ENCODE data around the gene P3H2.
"Not testable (repeated sequence)": the region's sequence is repeated elsewhere in the genome, so short reads cannot be mapped to it uniquely, and the experiment has no call there.

P3H2 gene

DNA sequence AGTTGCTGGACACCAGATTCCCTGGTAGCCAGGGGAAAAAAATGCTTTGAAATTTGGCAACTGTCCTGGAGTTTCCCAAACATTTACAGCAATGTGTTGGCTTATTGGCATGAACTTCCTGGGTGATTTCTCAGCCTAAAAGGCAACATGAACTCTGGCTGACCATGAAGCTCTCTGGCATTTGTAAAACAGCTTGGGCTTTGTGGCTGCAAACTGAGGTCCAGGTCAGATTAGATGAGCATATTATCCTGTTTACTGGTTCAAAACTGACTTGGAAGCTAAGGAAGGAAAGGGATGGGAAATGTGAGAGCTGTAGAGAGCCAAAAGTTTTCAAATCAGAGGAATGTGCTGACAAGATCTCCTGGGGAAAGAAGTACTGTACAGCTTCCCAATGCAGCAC lies 139.0 kb downstream of the P3H2 start:
- Mint-ChIP-seq H3K27ac (no peak overlapping the region), H3K9me3 (no peaks in the 10 kb centered on the region), H3K36me3 (no peaks in the 10 kb centered on the region), H3K4me1 (no peaks in the 10 kb centered on the region), H3K4me3 (no peak overlapping the region)
- no peak for DNase-seq (ENCODE audit: low spot score in 2 of 2)
- no peak for ATAC-seq

DNA sequence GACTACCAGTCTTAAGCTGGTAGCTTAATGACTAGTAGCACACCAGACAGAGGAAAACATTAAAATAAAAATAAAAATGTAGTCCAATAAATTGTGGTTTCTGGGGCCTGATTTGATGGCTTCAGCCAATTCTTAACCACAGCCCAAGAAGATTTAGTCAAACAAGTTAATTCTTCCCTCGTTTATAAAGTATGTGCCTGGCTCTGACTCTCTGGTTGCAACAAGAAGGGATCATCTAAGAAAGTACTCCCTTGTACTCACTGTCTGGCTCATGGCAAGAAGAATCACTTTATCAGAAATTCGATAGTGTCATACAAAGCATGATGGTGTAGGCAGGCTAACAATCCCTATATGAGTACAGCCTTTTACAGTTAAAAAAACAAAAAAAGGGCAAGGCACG lies 141.9 kb downstream of the P3H2 start:
- no peaks in the 10 kb centered on the region for H3K4me1 Mint-ChIP-seq
- ATAC-seq (no peak), DNase-seq (ENCODE audit: low spot score in 2 of 2) (no peak)
- H3K36me3 Mint-ChIP-seq = no peaks in the 10 kb centered on the region
- H3K27ac Mint-ChIP-seq = no peak overlapping the region
- H3K4me3 Mint-ChIP-seq = no peak overlapping the region
- H3K9me3 Mint-ChIP-seq = no peaks in the 10 kb centered on the region

DNA sequence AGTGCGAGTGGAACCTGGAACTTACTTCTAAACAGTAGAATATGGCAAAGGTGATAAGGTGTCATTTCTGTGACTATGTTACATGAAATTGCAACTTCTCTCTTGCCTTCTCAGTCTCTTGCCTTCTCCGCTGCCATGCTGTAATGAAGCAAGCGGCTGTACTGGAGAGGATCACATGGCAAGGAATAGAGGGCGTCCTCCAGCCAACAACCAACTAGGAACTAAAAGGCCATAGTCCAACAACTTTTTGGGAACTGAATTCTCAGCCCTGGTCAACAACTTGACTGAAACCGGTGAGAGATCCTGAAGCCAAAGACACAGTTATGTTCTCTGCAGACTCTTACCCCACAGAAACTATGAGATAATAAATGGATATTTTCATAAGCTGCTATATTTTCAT lies 143.5 kb downstream of the P3H2 start:
- Mint-ChIP-seq H3K4me1 (no peaks in the 10 kb centered on the region), H3K4me3 (no peak overlapping the region), H3K36me3 (no peaks in the 10 kb centered on the region), H3K27ac (no peak overlapping the region), H3K9me3 (no peaks in the 10 kb centered on the region)
- no peak for ATAC-seq
- DNase-seq (ENCODE audit: low spot score in 2 of 2) = no peak

DNA sequence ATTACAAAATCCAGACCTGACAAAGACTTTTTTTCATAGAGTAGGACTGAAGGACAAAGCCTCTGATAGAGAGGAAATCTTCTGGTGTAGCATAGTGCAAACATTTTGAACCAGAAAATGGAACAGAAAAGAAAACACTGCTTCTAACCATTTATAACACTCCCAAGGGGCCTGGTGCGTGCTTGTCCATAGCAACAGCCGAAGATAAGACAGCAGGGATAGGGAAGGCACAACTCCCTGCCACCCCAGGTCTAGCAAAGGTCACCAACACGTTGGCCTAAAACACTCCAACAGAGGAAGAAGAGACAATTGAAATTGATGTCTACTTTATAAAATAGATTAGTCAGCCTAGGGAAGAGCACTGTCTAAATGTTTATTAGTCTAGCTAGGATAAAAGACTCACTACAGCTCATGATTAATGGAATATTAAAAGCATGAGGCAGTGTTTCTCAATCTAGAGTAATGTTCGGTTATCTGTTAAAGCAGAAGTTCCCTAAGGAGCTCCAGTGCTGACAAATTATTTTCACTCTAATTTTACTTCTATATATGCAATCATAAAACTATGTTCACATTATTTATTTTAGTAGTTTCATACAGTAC lies 145.2 kb downstream of the P3H2 start:
- no peak overlapping the region for H3K4me3 Mint-ChIP-seq
- no peak overlapping the region for H3K27ac Mint-ChIP-seq
- DNase-seq (ENCODE audit: low spot score in 2 of 2) = no peak
- no peaks in the 10 kb centered on the region for H3K4me1 Mint-ChIP-seq
- no peaks in the 10 kb centered on the region for H3K36me3 Mint-ChIP-seq
- ATAC-seq = no peak
- H3K9me3 Mint-ChIP-seq = no peaks in the 10 kb centered on the region

DNA sequence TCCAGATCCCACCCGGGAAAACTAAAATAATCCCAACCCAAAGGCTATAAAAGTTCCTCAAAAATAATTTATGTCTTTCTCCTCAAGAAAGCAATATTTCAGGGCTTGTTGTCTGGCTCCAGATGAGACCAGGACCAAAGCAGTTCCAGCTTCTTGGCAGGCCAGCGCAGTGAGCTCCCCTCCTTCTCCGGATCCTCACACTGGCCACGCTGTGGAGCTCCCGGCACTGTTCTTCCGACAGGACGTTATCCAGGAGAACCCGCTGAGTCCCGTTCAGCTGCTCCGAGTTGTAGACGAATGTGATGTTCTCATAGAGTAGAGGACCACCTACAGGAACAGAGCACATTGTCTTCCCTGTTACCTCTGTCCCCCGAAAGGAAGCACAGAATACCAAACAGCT lies 146.3 kb downstream of the P3H2 start:
- H3K27ac Mint-ChIP-seq = no peak overlapping the region
- H3K4me3 Mint-ChIP-seq = no peak overlapping the region
- no peaks in the 10 kb centered on the region for H3K36me3 Mint-ChIP-seq
- DNase-seq (ENCODE audit: low spot score in 2 of 2) = no peak
- H3K9me3 Mint-ChIP-seq = no peaks in the 10 kb centered on the region
- ATAC-seq = no peak
- H3K4me1 Mint-ChIP-seq = no peaks in the 10 kb centered on the region

DNA sequence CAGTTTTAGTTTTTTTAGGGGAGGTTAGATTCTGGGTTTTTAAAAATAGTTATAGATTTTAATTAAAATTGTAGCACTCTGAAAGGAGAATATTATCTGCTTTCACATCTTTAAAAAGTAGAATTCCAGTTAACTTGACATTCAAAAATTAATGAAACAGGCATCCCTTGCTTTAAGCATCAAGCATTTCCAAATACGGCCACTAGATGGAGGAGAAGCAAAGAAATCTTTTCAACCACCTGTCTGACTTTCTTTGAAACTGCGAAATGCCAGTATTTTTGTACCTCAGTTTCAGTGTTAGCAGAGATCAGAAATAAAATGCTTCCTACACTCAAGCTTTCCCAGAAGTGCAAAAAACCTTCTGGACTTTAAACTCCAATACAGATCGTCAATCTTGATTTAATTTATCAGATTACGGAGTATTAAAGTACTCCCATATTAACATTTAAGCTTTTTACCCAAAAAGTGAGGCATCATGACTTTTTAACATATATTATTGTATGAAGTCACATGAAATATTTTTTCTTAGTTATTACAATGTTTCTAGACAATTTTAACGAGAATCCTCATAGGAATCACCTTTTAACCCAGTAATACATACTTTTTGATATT lies 153.3 kb downstream of the P3H2 start:
- ATAC-seq (no peak), DNase-seq (ENCODE audit: low spot score in 2 of 2) (peak in 1 of 2 donors; percentile 13)
- H3K36me3 Mint-ChIP-seq = no peaks in the 10 kb centered on the region
- H3K9me3 Mint-ChIP-seq = no peaks in the 10 kb centered on the region
- H3K4me3 Mint-ChIP-seq = no peak overlapping the region
- no peaks in the 10 kb centered on the region for H3K4me1 Mint-ChIP-seq
- H3K27ac Mint-ChIP-seq = no peak overlapping the region

DNA sequence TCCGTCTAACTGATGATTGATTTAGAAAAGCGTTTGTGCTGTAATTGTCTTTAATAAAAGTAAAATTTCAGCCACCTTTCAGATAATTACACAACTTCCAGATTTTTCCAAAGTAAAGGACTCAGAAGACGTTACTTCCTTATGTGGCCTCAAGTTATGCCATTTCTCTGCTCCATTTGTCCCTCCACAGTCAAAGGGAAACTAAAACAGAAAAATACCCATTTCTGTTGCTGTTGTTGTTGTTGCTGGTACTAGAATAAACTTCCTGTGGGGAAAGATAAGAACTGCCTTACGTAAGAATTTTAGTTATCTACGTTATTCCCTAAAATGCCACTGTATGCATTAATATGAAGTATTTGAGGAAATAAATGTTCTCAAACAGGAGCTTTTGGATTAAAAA lies 153.9 kb downstream of the P3H2 start:
- DNase-seq (ENCODE audit: low spot score in 2 of 2) = no peak
- H3K27ac Mint-ChIP-seq = no peak overlapping the region
- H3K9me3 Mint-ChIP-seq = no peaks in the 10 kb centered on the region
- no peak for ATAC-seq
- H3K4me1 Mint-ChIP-seq = no peaks in the 10 kb centered on the region
- H3K4me3 Mint-ChIP-seq = no peak overlapping the region
- no peaks in the 10 kb centered on the region for H3K36me3 Mint-ChIP-seq

DNA sequence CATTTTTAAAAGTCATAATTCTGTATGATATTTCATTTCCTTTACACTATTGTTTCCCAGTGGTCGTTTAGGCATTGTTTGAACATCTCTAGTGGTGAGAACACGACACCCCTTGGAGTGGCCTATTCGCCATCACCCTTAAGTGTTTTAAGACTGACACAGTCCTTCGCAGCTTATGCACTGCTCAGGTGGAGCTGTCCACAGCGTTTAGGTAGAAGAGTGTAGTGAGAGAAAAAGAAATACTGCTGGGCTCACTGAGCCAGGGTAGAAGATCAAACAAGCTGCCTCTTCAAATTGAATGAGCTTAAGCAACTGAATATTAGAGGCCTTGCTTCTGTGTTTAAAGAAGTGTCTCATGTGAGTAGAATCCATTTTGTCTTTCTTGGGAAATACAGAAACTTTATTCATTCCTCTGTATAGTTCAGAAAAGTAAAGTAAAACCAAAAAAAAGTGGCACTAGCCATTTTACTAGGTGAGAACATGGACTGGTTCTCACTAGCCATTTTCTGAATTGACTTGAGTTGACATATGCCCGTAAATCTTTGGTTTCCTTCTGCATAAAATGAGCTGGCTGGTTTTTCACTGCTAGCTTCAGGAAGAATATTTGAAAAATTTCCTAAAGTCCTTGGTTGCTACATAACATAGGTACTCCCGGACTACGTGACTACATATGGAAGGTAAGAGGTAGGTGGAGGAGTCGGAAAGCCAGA lies 155.9 kb downstream of the P3H2 start:
- Mint-ChIP-seq H3K36me3 (no peaks in the 10 kb centered on the region), H3K27ac (no peak overlapping the region), H3K4me1 (no peaks in the 10 kb centered on the region), H3K9me3 (no peaks in the 10 kb centered on the region), H3K4me3 (no peak overlapping the region)
- DNase-seq (ENCODE audit: low spot score in 2 of 2) (no peak), ATAC-seq (no peak)

DNA sequence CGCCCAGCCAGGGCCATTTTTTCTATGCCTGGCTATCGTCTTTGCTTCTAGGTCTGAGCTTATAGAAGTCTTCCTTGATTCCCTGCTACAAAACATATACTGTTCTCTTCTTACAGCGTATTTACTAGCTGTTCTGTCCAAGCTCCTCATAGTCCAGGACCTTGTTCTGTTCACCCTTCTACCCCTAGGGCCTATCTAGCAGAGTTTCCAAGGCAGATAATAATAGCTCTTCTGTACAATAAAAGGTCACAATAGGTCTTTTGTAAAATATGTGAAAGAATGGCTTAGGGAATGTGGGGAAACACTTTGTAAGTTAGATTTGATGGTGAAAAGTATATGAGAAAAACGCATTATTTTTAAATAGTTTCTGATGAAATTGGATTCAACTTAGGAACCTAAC lies 158.2 kb downstream of the P3H2 start:
- Mint-ChIP-seq H3K27ac (no peak overlapping the region), H3K36me3 (no peaks in the 10 kb centered on the region), H3K4me1 (no peaks in the 10 kb centered on the region), H3K4me3 (no peak overlapping the region), H3K9me3 (no peaks in the 10 kb centered on the region)
- ATAC-seq = no peak
- no peak for DNase-seq (ENCODE audit: low spot score in 2 of 2)

DNA sequence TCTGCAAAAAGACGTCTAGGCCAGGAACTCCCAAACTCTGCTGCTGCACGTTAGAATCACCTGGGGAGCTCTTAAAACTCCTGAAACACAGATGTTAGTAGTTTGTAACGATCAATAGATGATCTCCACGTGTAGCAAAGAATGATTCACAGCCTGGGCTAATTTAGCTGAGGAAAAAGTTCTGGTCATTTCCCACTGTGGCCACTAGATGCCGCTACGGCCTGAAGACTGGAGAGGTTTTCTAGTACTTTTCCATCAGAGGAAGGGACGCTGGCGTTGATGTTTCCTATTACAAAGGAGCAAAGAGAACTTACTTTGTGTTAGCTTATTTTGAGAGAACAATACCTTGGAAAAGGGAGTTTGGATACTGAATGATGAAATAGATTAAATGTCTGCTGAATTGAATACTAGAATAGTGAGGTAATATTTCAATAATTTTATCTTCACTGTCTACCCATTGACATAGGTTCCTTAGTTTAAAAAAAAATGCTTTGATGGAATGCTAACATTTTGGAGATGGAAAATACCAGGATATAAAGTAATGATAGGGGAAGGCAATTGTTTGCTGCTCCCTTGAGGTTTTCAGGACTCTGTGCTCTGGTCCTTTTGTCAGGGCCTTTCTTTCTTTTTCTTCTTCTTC lies 159.1 kb downstream of the P3H2 start:
- Mint-ChIP-seq H3K27ac (no peak overlapping the region), H3K4me1 (no peaks in the 10 kb centered on the region), H3K36me3 (no peaks in the 10 kb centered on the region), H3K4me3 (no peak overlapping the region), H3K9me3 (no peaks in the 10 kb centered on the region)
- peak; percentile 65 for ATAC-seq
- DNase-seq (ENCODE audit: low spot score in 2 of 2) = peak; percentile 52 to 84

DNA sequence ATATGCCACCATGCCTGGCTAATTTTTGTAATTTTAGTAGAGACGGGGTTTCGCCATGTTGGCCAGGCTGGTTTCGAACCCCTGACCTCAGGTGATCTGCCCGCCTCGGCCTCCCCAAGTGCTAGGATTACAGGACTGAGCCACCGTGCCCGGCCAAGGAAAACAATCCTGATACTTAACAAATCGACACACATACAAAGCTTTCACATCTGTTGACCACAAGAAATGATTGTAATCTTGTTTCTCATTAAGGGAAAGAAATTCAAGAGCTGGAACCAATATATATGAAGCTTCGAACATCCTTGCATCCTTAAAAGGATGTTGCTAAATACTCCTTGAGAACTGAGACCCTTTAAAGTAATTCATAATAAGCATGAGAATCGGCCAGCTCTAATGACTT lies 159.6 kb downstream of the P3H2 start:
- not testable (repeated sequence) for H3K27ac Mint-ChIP-seq; H3K9me3 Mint-ChIP-seq; H3K4me1 Mint-ChIP-seq; H3K4me3 Mint-ChIP-seq; ATAC-seq; H3K36me3 Mint-ChIP-seq; DNase-seq (ENCODE audit: low spot score in 2 of 2)

DNA sequence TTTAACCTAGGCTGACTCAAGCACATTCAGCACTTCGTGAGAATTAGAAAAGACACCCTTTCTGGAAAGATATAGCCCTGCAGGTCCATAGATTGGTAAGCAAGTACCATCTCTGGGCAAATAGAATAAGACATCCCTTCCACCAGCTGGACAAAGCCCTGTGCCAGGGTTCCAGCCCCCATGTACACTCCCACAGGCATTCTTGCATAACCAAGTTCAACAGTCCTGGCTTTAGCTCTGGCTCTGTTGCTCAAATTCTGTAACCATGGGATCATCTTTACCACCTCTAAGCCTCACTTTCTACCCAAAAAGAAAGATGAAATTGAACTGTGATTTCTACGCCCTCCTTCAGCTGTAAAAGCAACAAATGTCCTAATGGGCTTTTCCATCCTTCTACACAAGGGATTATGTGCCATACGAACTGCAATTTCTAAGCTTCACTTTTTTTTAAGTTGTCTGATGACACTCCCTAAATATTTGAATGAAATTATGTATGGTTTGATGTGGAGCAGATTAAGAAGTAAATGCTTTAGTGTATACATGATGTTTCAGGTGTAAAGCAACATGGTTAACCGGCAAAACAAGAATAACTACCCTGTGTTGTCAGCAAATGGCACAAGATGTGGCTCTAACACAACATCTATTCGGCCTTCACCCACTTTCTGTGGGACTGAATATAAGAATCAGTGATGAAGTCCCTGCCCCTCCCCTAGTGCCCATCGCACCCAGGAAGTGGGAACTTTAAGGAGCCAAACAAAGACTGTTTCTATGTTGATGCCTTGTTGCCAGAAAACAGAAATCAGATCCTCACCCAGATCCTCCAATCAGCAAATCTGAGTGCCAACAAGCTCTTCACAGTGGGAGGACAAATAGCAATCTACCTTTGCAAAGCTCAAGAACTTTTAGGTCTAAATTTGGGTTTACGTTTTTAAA lies 165.7 kb downstream of the P3H2 start:
- Mint-ChIP-seq H3K4me1 (no peaks in the 10 kb centered on the region), H3K36me3 (no peaks in the 10 kb centered on the region), H3K27ac (no peak overlapping the region), H3K9me3 (no peaks in the 10 kb centered on the region), H3K4me3 (no peak overlapping the region)
- no peak for ATAC-seq
- DNase-seq (ENCODE audit: low spot score in 2 of 2) = no peak

DNA sequence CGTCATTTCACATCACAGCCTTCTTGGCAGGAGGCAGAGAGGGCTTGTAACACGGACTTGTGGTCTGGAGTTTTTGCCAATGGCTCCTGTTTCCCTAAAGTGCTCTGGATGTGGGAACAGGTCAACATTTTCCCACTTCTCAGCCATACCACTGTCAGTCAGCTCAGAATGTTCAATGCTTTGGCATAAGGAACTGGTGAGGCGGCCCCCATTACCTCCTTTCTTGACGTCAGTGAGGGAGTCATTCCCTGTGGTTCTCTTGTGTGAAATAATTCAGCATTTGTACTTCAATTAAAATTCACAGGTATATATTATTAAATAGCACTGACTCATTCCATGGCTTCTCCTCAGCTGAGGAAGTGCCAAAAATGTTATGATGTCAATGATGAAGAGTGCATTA lies 167.1 kb downstream of the P3H2 start:
- H3K4me3 Mint-ChIP-seq = no peak overlapping the region
- DNase-seq (ENCODE audit: low spot score in 2 of 2) = no peak
- no peaks in the 10 kb centered on the region for H3K36me3 Mint-ChIP-seq
- ATAC-seq = no peak
- no peaks in the 10 kb centered on the region for H3K4me1 Mint-ChIP-seq
- no peaks in the 10 kb centered on the region for H3K9me3 Mint-ChIP-seq
- no peak overlapping the region for H3K27ac Mint-ChIP-seq

DNA sequence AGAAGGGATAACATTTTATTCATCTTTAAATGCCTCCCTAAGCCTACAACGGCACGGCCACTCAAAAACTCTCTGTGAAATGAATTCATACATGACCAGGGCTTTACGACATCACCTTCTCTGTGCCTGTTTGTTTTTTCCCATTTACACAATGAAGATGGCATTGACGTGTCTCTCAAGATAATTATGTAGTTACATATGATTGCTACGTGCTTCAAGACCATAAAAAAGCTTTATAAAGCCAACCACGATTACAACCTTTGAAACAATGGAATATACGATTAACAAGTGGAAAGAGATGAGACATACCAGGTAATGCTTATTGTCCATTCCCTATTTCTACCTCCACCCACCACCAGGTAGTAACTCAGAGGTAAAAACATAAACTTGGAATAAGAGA lies 168.4 kb downstream of the P3H2 start:
- Mint-ChIP-seq H3K9me3 (no peaks in the 10 kb centered on the region), H3K36me3 (no peaks in the 10 kb centered on the region), H3K27ac (no peak overlapping the region), H3K4me1 (peaks cover 5% of the 10 kb centered on the region), H3K4me3 (no peak overlapping the region)
- ATAC-seq = no peak
- no peak for DNase-seq (ENCODE audit: low spot score in 2 of 2)

DNA sequence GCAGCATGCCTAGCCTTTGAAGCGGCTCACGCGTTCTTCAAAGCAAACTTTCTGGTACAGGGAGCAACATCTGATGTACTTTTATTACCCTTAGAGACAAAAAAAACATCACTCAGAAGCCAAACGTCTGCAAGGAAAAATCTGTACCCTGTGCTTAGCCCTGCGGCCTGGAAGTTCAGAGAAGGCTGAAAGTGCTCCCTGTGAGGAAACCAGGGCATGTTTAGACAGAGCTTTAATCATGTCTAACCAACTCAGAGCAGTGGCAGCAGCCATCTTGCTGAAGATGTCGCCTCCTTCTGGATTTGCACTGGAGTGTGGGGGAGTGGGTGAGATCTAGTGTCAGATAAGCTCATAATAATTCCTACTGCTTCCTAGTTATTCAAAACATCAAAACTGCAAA lies 170.4 kb downstream of the P3H2 start:
- ATAC-seq = no peak
- no peak overlapping the region for H3K4me3 Mint-ChIP-seq
- no peaks in the 10 kb centered on the region for H3K9me3 Mint-ChIP-seq
- H3K36me3 Mint-ChIP-seq = no peaks in the 10 kb centered on the region
- no peak for DNase-seq (ENCODE audit: low spot score in 2 of 2)
- peaks cover 5% of the 10 kb centered on the region for H3K4me1 Mint-ChIP-seq
- H3K27ac Mint-ChIP-seq = no peak overlapping the region

Measured in stimulated activated effector memory CD8-positive, alpha-beta T cell treated with anti-CD3 and anti-CD28 coated beads, Interleukin-12 subunit alpha, Interleukin-12 subunit beta, amount 100 ng/mL, for 72 hours (primary cell).